BLaER1 treated with 17β-estradiol and CSF1 and Interleukin-3, amounts not matched to agents 10 nM and 100 nM (cell line): ENCODE data around the gene FARS2.

Source experiments
- H3K27ac ChIP-seq, 11 experiments: shearing (Covaris generic); formaldehyde crosslinking; 2 replicates each; pipeline ENCODE4 v1.8.1; 2022
- H3K27me3 ChIP-seq, 11 experiments: shearing (Covaris generic); formaldehyde crosslinking; 2 replicates each; pipeline ENCODE4 v1.8.1; 2022
- H3K36me3 ChIP-seq, 11 experiments: shearing (Covaris generic); formaldehyde crosslinking; 2 replicates each; pipeline ENCODE4 v1.8.1; 2022
- H3K4me1 ChIP-seq, 10 experiments: shearing (Covaris generic); formaldehyde crosslinking; 2 replicates each; pipeline ENCODE4 v1.8.1; 2022
- H3K4me2 ChIP-seq, 11 experiments: shearing (Covaris generic); formaldehyde crosslinking; 2 replicates each; pipeline ENCODE4 v1.8.1; 2022
- H3K4me3 ChIP-seq, 10 experiments: shearing (Covaris generic); formaldehyde crosslinking; 2 replicates each; pipeline ENCODE4 v1.8.1; 2022
- H3K9ac ChIP-seq, 11 experiments: shearing (Covaris generic); formaldehyde crosslinking; 2 replicates each; pipeline ENCODE4 v1.8.1; 2022
- H3K9me3 ChIP-seq, 11 experiments: shearing (Covaris generic); formaldehyde crosslinking; replicated peaks in 1 of 11; 2 replicates each; pipeline ENCODE4 v1.8.1; 2022
- H4K20me1 ChIP-seq, 11 experiments: shearing (Covaris generic); formaldehyde crosslinking; 2 replicates each; pipeline ENCODE4 v1.8.1; 2022
- Cebpa-rat ChIP-seq, 11 experiments: shearing (Covaris generic); IDR thresholded peaks; 2 replicates each; pipeline ENCODE4 v1.8.1; 2022

FARS2 gene

GRCh38 chr6:5637714-5638113 lies 376.4 kb downstream of the FARS2 start:
- Histone ChIP-seq H3K4me2 (no peak overlapping the region), H3K4me3 (no peak overlapping the region), H3K27me3 (no peaks in the 10 kb centered on the region), H3K27ac (no peak overlapping the region), H3K9ac (no peak overlapping the region), H3K4me1 (peaks cover 0 to 9% (median 0%) of the 10 kb centered on the region in 10 experiments; a peak in 4 of 20 replicates), H3K36me3 (peaks cover 7 to 20% (median 17%) of the 10 kb centered on the region in 11 experiments; a peak in 19 of 22 replicates), H4K20me1 (no peaks in the 10 kb centered on the region), H3K9me3 (peaks cover 24 to 34% (median 31%) of the 10 kb centered on the region in 11 experiments)
- TF ChIP-seq Cebpa-rat (IDR thresholded peaks at IDR 0.05), result no peak

GRCh38 chr6:5638666-5639065 lies 377.4 kb downstream of the FARS2 start:
- H3K4me1 ChIP-seq, result 0 out of 20 replicates have a peak, but pooled peaks cover 0 to 5% (median 0%) of the 10 kb centered on the region in 10 experiments
- TF ChIP-seq Cebpa-rat (IDR thresholded peaks at IDR 0.05), result no peak
- no peak overlapping the region for H3K4me3 ChIP-seq
- H4K20me1 ChIP-seq, result no peaks in the 10 kb centered on the region
- H3K27ac ChIP-seq, result no peak overlapping the region
- H3K4me2 ChIP-seq, result no peak overlapping the region
- H3K27me3 ChIP-seq, result no peaks in the 10 kb centered on the region
- H3K36me3 ChIP-seq, result peaks cover 7 to 21% (median 17%) of the 10 kb centered on the region in 11 experiments; a peak in 19 of 22 replicates
- no peak overlapping the region for H3K9ac ChIP-seq
- peaks cover 21 to 31% (median 25%) of the 10 kb centered on the region in 11 experiments for H3K9me3 ChIP-seq

DNA sequence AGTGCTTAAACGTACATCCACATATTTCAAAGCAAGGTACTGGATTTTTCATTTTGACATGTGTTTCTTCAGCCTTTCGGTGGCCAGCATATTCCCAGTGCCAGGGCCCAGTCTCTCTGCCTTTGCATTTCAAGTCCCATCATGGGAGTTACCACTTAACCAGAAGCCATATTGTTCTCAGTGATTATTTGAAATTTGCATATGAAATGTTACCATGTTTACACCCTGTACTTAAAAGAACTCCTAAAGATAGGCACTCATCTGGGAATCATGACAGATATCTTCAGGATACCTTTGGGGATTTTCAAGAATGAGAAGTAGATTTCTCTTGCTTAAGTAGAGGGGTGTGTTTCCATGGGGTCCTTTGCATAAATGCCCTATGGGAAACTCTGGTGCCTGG lies 377.9 kb downstream of the FARS2 start:
- Histone ChIP-seq H3K4me3 (no peak overlapping the region), H3K4me1 (0 out of 20 replicates have a peak, but pooled peaks cover 0 to 5% (median 0%) of the 10 kb centered on the region in 10 experiments), H3K36me3 (peaks cover 7 to 21% (median 17%) of the 10 kb centered on the region in 11 experiments; a peak in 19 of 22 replicates), H3K4me2 (no peak overlapping the region), H3K27me3 (no peaks in the 10 kb centered on the region), H3K9me3 (peaks cover 21 to 36% (median 26%) of the 10 kb centered on the region in 11 experiments), H3K9ac (no peak overlapping the region), H3K27ac (no peak overlapping the region), H4K20me1 (no peaks in the 10 kb centered on the region)
- no peak for TF ChIP-seq Cebpa-rat (IDR thresholded peaks at IDR 0.05)

GRCh38 chr6:5640614-5641013 lies 379.3 kb downstream of the FARS2 start:
- no peak overlapping the region for H3K4me3 ChIP-seq
- H3K4me1 ChIP-seq, result no peaks in the 10 kb centered on the region
- peaks cover 7 to 21% (median 17%) of the 10 kb centered on the region in 11 experiments; a peak in 19 of 22 replicates for H3K36me3 ChIP-seq
- H3K9ac ChIP-seq, result no peak overlapping the region
- no peak overlapping the region for H3K4me2 ChIP-seq
- no peak overlapping the region for H3K27ac ChIP-seq
- peaks cover 21 to 38% (median 26%) of the 10 kb centered on the region in 11 experiments for H3K9me3 ChIP-seq
- no peaks in the 10 kb centered on the region for H4K20me1 ChIP-seq
- H3K27me3 ChIP-seq, result no peaks in the 10 kb centered on the region
- TF ChIP-seq Cebpa-rat (IDR thresholded peaks at IDR 0.05), result no peak

DNA sequence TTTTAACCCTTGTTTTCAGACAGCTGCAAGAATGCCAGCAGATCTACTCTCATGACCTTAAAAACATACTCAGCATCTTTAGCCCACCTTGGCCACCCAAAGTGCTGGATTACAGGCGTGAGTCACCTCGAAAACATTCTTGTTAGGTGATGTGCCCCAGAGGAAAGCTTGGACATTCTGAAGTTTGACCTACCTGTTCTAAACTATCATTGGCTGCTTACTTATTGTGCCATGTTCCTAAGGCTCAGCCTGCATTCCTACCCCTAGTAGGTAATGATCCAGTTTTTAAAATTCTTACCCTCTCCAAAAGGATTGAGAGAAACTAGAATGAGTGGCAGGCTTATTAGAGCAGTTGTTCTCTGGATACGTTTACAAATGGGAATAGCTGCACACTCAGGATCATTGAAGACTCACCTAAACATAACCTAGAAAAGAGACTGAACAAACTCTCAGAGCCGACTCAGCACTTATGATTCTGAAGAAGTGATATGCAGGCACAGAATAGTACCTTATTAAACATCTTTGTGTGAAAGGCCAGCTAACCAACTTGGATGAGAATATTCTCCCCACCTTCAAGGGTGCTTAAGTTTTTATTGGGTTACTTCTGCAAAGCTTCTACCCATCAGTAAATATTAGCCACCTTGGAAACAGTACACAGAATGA lies 383.3 kb downstream of the FARS2 start:
- H3K9me3 ChIP-seq, result peaks cover 18 to 31% (median 21%) of the 10 kb centered on the region in 11 experiments
- TF ChIP-seq Cebpa-rat (IDR thresholded peaks at IDR 0.05), result no peak
- no peak overlapping the region for H3K9ac ChIP-seq
- H3K4me1 ChIP-seq, result no peaks in the 10 kb centered on the region
- H3K36me3 ChIP-seq, result peaks cover 7 to 17% (median 14%) of the 10 kb centered on the region in 11 experiments; a peak in 19 of 22 replicates
- no peak overlapping the region for H3K4me2 ChIP-seq
- H3K4me3 ChIP-seq, result no peak overlapping the region
- H3K27ac ChIP-seq, result no peak overlapping the region
- no peaks in the 10 kb centered on the region for H4K20me1 ChIP-seq
- H3K27me3 ChIP-seq, result no peaks in the 10 kb centered on the region

- H3K4me3 ChIP-seq, result no peak overlapping the region
- H4K20me1 ChIP-seq, result no peaks in the 10 kb centered on the region
- H3K4me2 ChIP-seq, result no peak overlapping the region
- H3K9me3 ChIP-seq, result peaks cover 8 to 21% (median 11%) of the 10 kb centered on the region in 11 experiments
- H3K4me1 ChIP-seq, result no peaks in the 10 kb centered on the region
- H3K36me3 ChIP-seq, result peaks cover 0 to 11% (median 6%) of the 10 kb centered on the region in 11 experiments; a peak in 17 of 22 replicates
- H3K27ac ChIP-seq, result no peak overlapping the region
- no peak overlapping the region for H3K9ac ChIP-seq
- TF ChIP-seq Cebpa-rat (IDR thresholded peaks at IDR 0.05), result no peak
- no peaks in the 10 kb centered on the region for H3K27me3 ChIP-seq
These were observed 384.3 kb downstream of the FARS2 start for GRCh38 chr6:5645328-5646290.

DNA sequence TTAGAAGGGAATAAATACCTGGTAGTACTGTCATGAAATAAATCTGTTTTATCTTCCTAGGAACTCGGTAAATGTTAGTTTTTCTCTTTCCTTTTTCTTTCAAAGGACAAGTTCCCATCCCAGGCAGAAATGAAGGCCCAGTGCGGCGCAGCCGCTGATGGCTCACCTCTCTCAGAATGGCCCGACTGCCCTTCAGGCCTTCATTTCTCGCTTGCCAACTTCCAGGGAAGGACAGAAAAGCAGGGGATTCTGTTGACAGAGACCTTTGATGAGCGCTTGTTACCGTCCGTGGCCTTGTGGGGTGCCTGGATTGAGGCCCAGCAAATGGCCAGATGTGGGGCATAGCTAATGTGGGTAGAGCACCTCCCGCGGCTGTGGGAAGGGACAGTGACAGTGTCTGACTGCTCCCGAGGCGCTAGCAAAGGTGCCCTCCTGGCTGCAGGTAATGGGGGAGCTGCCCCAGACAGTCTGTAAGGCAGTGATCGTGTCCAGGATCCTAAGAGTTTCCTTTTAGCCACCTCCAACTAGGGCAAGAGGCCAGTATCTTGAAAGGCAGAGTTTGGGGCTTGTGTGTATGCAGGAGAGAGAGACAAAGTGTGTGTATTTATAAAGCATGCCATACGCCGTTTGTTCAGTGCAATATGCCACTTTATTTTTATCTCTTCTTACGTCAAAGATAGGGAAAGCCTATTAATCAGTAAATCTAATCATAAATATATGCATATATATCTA lies 391.3 kb downstream of the FARS2 start:
- peaks cover 0 to 6% (median 0%) of the 10 kb centered on the region in 10 experiments; a peak in 7 of 20 replicates for H3K4me1 ChIP-seq
- no peaks in the 10 kb centered on the region for H4K20me1 ChIP-seq
- H3K27me3 ChIP-seq, result no peaks in the 10 kb centered on the region
- no peak overlapping the region for H3K27ac ChIP-seq
- peaks cover 0 to 18% (median 0%) of the 10 kb centered on the region in 11 experiments; a peak in 2 of 22 replicates for H3K9me3 ChIP-seq
- H3K4me3 ChIP-seq, result no peak overlapping the region
- H3K36me3 ChIP-seq, result peaks cover 0 to 18% (median 0%) of the 10 kb centered on the region in 11 experiments; a peak in 4 of 22 replicates
- H3K9ac ChIP-seq, result no peak overlapping the region
- H3K4me2 ChIP-seq, result no peak overlapping the region
- TF ChIP-seq Cebpa-rat (IDR thresholded peaks at IDR 0.05), result no peak

GRCh38 chr6:5653801-5654200 lies 392.5 kb downstream of the FARS2 start:
- Histone ChIP-seq H3K9ac (no peak overlapping the region), H3K36me3 (peaks cover 0 to 18% (median 0%) of the 10 kb centered on the region in 11 experiments; a peak in 4 of 22 replicates), H3K9me3 (peaks cover 0 to 18% (median 5%) of the 10 kb centered on the region in 11 experiments; a peak in 3 of 22 replicates), H3K4me3 (no peak overlapping the region), H3K4me2 (no peak overlapping the region), H4K20me1 (no peaks in the 10 kb centered on the region), H3K27ac (no peak overlapping the region), H3K4me1 (peaks cover 0 to 18% (median 0%) of the 10 kb centered on the region in 10 experiments; a peak in 7 of 20 replicates), H3K27me3 (no peaks in the 10 kb centered on the region)
- TF ChIP-seq Cebpa-rat (IDR thresholded peaks at IDR 0.05), result no peak
